HG03558 (cell line): Measurements from ENCODE around the gene LRRN3.
A peak's percentile ranks its signal among the peaks of the same experiment; 100 is the strongest.

Experiments used
- ATAC-seq: cut with Tn5 transposase; IDR thresholded peaks from one replicate; pipeline ENCODE4 v1.9.1; 2021; ENCODE audit warnings: moderate number of reproducible peaks; ENCODE audit not compliant: unreplicated experiment; ENCODE audit errors: extremely low read depth

LRRN3 gene

DNA sequence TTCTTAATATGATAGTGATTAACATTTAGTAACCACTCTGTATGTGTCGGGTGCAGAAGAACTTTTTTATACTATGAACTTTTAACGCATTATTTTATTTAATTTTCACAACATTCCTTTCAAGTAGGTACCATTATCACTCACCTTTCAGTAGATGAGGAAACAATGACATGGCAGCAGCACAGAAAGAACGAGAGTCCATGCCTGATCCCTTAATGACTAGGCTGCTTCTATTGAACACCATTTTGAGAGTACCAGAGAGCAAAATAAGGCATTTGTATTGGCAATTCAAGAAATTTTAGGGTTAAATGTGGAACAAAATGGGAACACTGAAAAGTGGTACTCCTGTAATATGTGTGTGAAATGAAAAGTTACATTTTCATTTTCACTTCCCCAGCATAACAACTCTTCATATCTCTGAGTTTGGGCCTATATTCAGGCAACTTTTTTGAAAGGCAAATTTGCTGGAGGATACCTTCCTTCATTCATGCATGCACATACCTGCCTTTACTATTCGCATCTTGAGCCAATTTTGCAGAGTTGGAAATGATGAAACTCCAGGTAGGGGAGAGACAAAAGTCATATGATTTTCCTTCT lies 12.8 kb downstream of the LRRN3 start:
- peak; percentile 41 for ATAC-seq

DNA sequence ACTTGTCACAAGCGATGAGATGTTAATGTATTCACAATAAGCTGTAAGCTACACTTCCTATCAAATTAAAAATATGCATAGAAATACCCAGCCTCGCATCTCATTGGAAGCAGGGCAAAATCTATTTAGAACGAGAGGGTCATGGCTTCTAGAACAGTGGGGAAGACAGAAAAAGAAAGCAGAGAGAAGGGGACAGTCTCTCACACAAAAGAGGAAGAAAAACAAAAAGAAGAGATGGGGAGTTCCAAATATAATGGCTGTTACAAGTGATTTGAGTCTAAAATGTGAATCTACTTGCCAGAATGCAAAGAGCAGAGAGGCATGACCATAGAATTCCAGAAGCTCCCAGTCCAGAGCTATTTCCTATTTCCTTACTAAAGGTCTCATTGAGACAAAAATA lies 13.8 kb downstream of the LRRN3 start:
- no peak for ATAC-seq

DNA sequence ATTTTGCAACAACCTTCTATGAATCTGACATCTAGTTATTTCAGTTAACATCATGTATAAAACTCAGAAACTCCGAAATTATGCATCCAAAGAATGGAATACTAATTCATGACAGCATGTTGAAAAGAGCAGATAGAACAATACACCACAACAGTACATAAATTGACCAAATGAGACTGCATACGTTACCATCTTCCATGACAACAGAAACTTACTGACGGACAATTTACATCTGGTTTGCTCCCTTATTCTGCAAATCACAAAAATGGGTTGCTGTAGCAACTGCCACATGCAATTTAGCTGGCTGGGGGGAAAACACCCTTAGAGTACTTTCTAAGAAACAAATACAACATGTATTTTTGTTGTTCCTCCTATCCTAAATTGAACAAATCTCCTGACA lies 14.3 kb downstream of the LRRN3 start:
- no peak for ATAC-seq

DNA sequence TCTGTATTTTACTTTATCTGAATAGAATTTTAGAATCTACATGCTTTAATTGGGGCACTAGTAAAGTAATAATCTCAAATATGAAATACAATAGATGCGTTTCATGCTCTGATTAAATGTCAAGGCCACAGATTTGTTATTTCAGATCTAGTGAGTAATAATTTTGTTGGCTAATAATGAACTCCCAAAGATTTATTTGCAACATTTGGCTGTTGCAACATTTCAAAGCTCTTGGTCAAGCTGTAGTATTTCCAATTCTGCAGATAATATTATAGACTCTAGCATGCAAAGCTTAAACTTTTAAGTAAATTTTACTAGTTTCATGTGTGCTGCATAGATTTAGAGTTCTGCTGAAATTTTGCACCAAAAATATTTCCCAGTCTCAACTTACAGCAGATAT lies 16.7 kb downstream of the LRRN3 start:
- ATAC-seq: no peak

DNA sequence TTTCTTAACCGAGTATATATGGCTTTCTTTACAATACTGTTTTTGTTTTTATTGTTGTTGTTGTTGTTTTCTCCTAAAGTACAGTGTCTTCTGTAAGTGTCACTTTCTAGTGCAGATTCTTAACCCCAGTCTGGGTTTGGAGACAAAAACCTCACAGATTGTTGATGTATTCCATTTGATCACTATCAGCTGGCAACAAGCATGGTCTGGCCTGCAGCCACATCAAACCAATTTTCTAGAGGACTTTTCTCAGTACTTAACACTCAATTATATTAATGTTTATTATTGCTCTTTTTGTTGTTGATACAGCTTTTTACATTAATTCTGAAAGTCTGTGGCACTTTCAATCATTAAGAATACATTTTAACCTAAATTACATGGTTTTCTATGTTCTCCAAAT lies 17.1 kb downstream of the LRRN3 start:
- ATAC-seq: no peak

DNA sequence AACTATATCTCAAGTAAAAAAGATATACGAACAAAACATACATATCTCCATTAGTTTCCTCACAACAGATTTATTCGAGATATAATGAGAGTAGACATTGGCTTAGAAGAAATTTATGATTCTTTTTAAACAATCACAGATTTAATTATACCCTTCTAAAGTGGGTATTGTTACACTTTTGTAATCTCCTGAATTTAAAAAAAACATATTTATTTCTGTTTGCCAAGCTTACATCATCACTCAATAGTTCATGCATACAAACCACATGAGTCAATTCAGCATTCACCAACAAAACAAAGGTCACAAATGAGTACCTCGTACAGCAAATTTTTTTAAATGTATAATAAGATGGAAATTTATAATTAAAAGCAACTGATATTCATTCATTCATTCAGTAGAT lies 17.6 kb downstream of the LRRN3 start:
- ATAC-seq: no peak

DNA sequence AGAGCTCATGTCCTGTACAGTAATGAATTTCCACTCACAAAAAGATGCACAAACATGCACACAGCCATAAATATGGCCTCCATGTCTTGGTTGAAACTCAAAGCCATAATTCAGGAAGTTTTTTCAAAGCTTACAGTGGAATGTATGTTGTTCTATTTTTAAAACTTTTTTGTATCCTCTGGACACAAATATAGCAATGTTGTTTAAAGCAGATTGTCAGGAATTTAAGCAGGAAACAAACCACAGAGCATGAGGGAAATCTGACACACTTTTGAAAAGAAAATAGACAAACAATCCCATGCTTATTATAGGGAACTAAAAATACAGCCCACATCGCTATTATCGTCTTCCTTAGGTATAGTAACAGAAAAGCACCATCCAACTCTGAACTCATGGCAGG lies 21.5 kb downstream of the LRRN3 start:
- no peak for ATAC-seq

DNA sequence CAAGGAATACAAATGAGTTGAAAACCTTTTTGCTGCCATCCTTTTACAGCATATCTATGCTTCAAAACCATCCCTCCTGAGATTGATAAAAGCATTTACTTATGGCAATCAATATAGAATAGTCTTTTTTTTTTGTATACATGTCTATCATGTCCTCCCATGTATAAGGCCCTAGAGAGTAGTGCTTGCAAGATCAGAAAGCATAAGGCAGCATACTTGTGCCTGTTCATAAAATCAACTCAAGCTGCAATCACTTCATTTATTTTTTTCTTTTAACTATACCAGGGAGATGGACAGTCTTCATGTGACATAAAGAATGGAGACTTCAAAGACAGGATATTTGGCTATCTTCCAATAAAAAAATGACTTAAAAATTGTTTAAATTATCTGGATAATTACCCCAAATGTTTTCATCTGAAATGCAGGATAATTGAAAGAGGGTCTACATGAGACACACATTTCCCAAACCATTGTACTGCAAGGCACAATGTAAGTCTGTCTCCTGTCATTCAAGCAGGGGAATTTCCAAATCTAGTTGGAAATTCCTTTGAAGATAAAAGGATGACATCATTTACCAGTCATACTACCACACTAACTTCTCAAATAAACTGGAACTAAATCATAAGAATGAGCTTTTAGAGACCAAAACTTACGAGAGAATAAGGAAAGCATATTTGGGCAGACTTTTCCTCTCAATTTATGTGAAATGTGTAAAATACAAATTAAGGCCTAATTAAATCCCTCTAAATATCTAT lies 22.5 kb downstream of the LRRN3 start:
- no peak for ATAC-seq

DNA sequence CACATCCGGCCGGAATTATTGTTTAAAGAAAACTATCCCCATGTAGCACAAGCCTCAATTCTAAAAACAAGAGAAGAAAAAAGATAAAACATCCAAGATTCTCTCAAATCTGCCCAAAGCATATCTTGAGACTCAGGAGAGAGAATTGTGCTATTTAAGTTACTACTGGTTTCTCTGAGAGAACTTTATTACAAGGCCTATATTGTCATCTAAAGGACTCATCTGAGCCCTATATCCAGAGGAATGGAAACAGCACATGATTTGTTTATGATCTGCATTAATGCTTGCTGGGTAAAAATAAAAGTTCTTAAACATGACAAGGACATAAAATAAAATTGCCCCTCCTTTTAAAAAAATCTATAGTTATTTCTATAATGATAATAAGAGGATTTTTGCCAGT lies 25.0 kb downstream of the LRRN3 start:
- ATAC-seq: no peak

DNA sequence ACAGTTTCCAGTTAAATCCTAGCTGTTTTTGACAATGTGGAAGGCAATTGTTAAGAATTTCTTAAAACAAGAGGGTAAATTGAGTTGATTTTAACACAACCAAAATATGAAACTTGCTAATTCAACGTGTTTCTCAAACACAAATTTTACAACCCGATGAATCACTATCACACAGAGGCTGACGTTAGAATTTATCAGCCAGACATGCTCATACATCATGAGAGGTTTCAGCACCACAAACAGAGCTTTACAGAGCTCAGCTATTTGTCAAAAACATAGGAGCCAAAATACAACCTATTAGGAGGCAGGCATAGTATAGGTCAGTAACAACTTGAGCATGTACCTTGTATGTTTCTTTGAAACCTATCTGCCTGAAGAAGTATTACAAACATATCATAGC lies 36.1 kb downstream of the LRRN3 start:
- no peak for ATAC-seq

DNA sequence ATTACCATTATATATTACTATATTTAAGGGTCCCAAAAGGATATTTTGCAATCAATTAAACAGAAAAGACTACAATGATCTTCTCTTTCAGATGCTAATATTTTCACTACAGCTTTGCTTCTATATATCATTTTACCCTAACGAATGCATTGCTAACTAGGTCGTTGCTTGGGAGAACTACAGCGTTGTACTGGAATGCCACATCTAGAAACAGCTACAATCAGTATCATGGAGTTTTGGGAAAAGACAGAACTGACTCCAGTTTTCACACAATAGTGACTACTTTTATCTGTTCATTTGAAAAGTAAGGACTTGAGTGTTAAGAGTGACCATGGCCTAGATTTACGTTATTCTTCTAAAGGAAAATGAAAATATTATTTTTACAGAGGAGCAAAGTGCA lies 38.5 kb downstream of the LRRN3 start:
- no peak for ATAC-seq

DNA sequence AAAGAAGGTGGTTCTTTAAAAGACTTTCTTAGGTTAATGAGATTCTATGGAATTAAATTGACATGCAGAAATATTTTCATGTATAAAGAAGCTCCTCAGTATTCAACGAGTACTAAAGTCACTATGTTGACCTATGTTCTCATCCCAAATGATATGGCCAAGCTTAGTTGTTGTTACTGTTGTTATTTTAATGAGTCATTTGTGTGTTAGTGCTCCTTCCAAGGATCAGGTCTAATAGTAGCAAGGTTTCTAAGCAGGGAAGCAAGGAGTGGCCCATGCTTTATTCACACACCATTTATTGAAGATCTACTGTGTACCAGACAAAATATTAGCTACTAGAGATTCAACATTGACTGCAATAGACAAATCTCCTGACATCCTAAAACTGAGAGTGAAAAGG lies 41.9 kb downstream of the LRRN3 start:
- ATAC-seq: no peak

DNA sequence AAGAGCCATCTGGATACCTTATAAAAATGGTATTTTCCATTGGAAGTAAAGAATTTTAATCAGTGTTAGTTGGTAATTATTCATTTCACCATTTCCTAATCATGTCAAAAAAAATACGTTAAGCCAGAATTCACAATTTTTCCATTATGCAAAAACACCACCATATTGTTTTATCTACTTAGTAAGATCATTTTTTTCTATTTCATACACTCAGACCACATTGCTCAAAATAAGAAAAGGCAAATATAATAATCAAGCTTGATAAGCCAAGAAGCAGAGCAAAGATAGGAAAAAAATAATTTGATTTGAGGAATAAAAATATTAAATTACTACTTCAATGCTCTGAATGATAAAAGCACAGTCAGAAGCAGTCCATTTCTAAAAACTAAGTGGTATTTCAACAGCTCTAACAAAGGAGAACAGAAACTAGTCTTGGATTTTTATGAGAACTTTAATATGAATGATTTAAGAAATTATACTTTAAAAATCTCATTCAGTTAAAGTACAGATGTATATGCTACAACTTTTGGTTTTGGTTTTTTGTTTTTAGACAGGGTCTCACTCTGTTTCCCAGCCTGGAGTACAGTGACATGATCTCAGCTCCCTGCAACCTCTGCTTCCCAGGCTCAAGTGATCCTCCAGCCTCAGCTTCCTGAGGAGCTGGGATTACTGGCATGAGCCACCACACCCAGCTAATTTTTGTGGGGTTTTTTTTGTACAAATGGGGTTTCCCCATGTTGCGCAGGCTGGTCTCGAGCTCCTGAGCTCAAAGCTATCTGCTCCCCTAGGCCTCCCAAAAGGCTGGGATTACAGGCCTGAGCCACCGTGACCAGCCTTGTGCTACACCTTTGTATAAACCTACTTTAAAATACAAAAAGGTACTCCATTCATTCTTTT lies 46.6 kb downstream of the LRRN3 start:
- ATAC-seq: peak; percentile 60

DNA sequence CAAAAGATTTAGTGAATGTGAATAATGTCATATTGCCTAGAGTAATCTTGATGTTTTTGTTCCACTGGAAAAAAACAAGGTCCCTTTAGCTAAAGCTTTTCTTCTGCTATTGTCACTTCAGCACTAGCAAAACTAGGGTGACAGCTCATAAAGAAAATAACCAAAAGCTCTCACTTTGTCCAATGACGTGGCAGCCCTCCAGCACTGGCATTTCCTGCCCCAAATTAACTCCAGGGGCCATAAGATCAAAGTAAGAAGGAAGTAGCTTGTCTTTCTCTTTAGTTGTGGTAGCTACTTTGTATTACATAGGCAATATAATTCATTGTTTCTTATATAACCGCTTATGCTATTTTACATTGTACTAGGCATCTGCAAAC lies 47.3 kb downstream of the LRRN3 start:
- ATAC-seq: peak; percentile 84

DNA sequence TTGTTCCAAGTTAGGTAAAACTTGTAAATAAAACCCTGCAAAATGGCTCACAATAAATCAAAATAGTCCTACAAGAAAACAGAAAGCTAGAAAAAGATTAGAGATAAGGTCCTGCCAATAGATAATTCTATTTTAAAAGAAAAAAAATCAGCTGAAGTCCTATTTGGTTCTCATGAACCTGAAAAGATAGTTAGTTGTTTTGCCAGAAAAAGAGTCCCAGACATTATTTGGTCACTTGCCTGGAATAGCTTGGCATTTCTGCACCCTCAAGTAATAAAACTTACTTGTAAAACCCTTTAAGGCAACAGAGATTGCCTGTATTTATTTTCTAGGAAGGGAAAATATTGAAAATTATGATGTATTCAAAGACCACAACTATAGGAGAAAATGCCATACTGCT lies 47.7 kb downstream of the LRRN3 start:
- no peak for ATAC-seq

DNA sequence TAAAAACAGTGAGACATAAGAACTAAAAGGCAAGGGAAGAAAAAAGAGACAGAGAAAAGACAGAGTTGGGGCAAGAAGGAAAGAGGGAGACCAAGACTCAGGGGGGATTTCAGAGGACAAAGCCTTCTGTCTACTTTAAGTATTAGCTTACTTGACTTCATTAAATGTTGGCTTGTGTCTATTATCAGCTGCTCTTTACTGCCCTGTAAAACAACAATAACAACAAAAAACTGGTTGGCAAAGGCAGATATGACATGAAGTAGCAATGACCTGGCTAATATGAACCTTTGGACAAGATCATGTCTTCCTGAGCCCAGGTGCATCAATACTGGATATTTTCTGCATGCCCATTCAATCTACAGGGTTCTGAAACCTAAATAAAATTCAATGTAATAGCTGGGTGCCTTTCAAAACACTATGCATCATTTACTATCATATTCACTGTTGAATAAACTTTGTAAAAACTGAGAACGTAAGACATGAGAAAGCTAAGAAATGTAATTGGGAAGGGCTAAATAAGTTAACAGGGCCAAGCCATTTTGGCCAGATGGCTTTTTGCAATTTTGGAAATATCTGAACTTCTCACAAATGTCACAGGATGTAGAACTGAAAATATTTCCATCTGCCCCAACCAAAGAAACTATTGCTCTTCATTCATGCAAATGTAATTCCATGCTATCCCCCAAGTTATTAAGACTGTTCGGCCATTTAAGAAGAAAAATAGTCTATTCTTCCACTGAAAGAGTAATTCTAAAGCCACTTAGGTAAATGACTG lies 49.4 kb downstream of the LRRN3 start:
- ATAC-seq: no peak

DNA sequence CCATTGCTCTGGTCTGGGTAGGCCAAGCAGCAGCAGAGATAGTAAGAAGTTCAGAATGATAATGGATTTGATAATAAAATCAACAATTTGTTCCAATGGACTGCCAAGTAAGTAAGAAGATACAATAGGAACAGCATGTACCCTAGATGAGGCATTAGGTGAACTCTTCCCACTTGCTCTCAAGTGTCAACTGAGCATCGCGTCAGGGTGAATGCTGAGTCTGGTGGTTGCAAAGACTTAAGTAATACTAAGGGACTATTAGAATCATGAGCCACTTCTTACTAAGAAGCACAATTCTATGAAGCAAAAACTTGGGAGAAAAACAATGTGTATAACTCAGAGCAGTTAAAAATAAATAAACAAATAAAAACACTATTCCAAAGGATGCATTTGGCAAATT lies 54.5 kb downstream of the LRRN3 start:
- ATAC-seq: no peak

DNA sequence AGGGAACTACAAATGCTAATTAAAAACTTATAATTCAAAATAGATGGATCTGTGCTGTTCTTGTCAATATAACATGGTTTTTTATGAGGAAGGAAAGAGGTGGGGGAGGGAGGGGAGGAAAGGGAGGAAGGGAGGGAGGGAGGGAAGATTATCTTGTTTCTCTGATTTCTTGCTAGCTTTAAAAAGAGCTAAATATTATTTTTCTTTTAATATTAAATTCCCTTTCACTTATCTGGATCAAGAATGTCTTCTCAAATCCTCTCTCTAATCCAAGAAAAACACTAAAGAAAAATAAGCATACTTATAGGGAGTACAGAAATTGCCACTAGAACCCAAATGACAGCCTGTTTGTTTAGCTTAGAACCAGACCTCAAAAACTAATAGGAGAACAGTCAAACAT lies 55.2 kb downstream of the LRRN3 start:
- ATAC-seq: no peak

DNA sequence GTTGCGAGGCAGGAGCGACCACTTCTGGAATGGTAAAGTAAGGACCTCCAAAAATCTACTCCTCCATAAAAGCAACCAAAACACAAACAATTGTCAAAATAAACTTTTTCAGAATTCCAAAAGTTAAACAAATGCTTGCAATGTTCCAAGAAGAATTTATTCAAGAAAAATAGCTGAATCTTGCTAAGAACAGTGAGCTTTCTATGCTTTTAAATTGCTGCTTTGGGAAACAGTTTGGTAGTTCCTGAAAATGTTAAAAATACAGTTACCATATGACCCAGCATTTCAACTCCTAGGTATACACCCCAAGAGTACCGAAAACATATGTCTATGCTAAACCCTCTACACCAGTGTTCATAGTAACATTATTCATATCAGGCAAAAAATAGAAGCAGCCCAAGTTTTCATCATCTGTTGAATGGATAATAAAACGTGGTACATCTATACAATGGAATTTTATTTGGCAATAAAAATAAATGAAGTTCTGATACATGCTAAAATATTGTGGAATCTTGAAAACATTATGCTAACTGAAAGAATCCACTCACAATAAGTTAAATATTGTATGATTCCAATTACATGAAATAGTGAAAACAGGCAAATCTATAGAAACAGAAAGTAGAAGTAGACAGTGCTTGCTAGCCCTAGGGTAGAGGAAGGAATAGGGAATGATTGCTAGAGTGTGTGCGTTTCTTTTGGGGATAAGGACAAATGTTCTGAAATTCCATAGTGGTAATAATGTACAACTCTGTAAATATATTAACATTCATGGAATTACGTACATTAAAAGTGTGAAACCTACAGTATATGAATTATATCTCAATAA lies 57.0 kb downstream of the LRRN3 start:
- ATAC-seq: no peak

DNA sequence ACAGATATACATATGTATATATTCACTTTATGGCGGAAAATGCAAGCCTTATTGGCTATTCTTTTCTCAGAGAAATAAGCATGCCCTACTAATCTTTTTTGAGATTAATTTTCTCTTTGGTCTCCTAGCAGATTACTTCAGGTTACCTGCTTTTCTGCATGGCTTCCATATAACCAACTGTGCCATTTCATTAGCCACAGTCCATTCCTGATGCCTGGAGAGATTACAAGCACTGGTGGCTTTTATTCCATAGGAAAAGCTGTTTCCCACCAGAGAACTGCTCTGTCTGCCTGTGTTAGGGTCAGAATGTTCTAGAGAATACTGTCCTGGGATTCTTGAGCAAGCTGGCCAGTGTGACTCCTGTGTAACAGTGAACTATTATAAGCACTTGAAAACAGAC lies 59.8 kb downstream of the LRRN3 start:
- ATAC-seq: no peak
